Aorta (tissue), 5 donors: ENCODE results near the gene ABCA1. TPM values are rescaled to one million over a fixed set of nuclear protein-coding genes. Genes with fewer than 3 reads are reported as not detected.

Experiments used
- ATAC-seq: fragments of 200-7000 bp; cut with Tn5 transposase; one replicate; pipeline ENCODE4 v1.9.1; 2022; ENCODE audit warnings: moderate library complexity; ENCODE audit not compliant: low FRiP score
- DNase-seq, 2 donors: peaks; one replicate each; pipeline ENCODE4 v3.0.0-alpha.2; 2020
- H3K27ac ChIP-seq, 2 donors: one replicate each; pipeline ENCODE4 v1.5.1; 2013; ENCODE audit warnings: low read length in 2 of 2, mild to moderate bottlenecking in 2 of 2, moderate library complexity in 2 of 2, control low read depth in 1 of 2, inconsistent platforms in 1 of 2, low read depth in 1 of 2
- H3K27me3 ChIP-seq, 2 donors: one replicate each; pipeline ENCODE4 v1.6.1; 2013; ENCODE audit warnings: control low read depth in 1 of 2, low read length in 1 of 2, mild to moderate bottlenecking in 1 of 2, moderate library complexity in 1 of 2; ENCODE audit not compliant: insufficient read depth in 2 of 2, control insufficient read depth in 1 of 2
- H3K36me3 ChIP-seq, 2 donors: one replicate each; pipeline ENCODE4 v1.6.1; 2013; ENCODE audit warnings: control low read depth in 1 of 2, low read length in 1 of 2, mild to moderate bottlenecking in 1 of 2; ENCODE audit not compliant: insufficient read depth in 2 of 2, control insufficient read depth in 1 of 2
- H3K4me1 ChIP-seq, 2 donors: one replicate each; pipeline ENCODE4 v1.6.1; 2013; ENCODE audit warnings: low read length in 2 of 2, control low read depth in 1 of 2, mild to moderate bottlenecking in 1 of 2, moderate library complexity in 1 of 2; ENCODE audit not compliant: insufficient read depth in 2 of 2, control insufficient read depth in 1 of 2
- H3K4me3 ChIP-seq, 2 donors: one replicate each; pipeline ENCODE4 v1.5.1; 2013; ENCODE audit warnings: low read length in 2 of 2, control low read depth in 1 of 2, mild to moderate bottlenecking in 1 of 2
- H3K9me3 ChIP-seq: one replicate; pipeline ENCODE4 v1.6.1; 2013; ENCODE audit warnings: mild to moderate bottlenecking, low read length; ENCODE audit not compliant: control insufficient read depth
- WGBS, 2 donors: extraction: QIAGEN DNeasy Blood & Tissue Kit; methylation state at CpG; one replicate each; pipeline ENCODE4 v1.1.7; 2013; 5-methylcytosine and 5-hydroxymethylcytosine counted together
- intact Hi-C, 2 donors: fragments of 100-400 bp; cut with DNase I; formaldehyde crosslinking; loops; one replicate each; pipeline versions ENCODE4 v1.14.2 to v1.15.0; 2022
- polyA plus RNA-seq, 2 donors: library from polyadenylated mRNA; stranded (reverse); fragments of 200-250 nt; gene quantifications; one replicate each; pipeline ENCODE4 v1.2.3, GENCODE V29; 2013
- total RNA-seq, 2 donors: library from RNA; stranded (reverse); fragmentation: NEBNext Ultra II Directional; extraction: Animal tissue kit (Norgen Biotek cat#: 25700); gene quantifications; one replicate each; pipeline ENCODE4 v1.2.1, GENCODE V29; 2021
- donor health status: healthy with polysubstance abuse.
- donor health status: Bipolar disorder and iron deficiency.
- donor health status: DM: no; HTN: no; CAD: no.
- donor health status: DM: no; HTN: no; CAD: no.
- donor health status: DM: yes; HTN: yes; CAD: no.

Gene ABCA1
- total and polyA plus RNA-seq, 4 donors: 5.4 to 44.7 (median 19.7) TPM

GRCh38 chr9:104842698-104843097 lies 85.3 kb downstream of the ABCA1 start:
- WGBS, 2 donors: 80 to 91% methylated on average over 2 of the region's 2 CpGs
- H3K4me3 ChIP-seq: no peak overlapping the region
- intact Hi-C loops: no loop called here
- no peak overlapping the region for H3K27ac ChIP-seq
- H3K36me3 ChIP-seq: peaks cover 0 to 5% of the 10 kb centered on the region in 2 donors
- no peaks in the 10 kb centered on the region for H3K4me1 ChIP-seq
- DNase-seq (no peak), ATAC-seq (no peak)
- no peaks in the 10 kb centered on the region for H3K9me3 ChIP-seq
- H3K27me3 ChIP-seq: no peaks in the 10 kb centered on the region

GRCh38 chr9:104841601-104842141 lies 86.3 kb downstream of the ABCA1 start:
- intact Hi-C loops: no loop called here
- 91 to 92% methylated on average over 7 of the region's 7 CpGs for WGBS, 2 donors
- Histone ChIP-seq H3K4me1 (no peaks in the 10 kb centered on the region), H3K27ac (no peak overlapping the region), H3K9me3 (no peaks in the 10 kb centered on the region), H3K27me3 (no peaks in the 10 kb centered on the region), H3K4me3 (no peak overlapping the region), H3K36me3 (peaks cover 2 to 5% of the 10 kb centered on the region in 2 donors)
- peak; percentile 67 for ATAC-seq
- no peak for DNase-seq

DNA sequence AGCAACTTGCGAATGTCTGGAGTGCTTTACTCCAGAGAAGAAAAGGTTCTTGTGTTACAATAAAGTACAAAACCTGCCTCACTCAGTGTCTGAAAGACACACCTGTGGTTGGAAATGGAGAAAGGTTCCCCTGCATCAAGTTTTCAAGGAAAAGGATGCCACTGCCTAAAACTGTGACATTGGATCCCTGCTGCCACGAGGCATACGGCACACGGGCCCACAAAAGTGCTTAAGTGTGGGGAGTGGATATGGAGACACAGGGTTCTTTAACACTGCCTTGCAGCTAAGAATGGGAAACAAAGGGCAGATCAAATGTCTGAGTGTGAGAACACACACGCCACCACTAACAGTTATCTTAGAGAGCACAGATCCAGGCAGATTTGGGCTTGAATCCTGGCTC lies 89.0 kb downstream of the ABCA1 start:
- intact Hi-C loops: no loop called here
- WGBS, 2 donors: 90 to 91% methylated on average over 5 of the region's 5 CpGs

DNA sequence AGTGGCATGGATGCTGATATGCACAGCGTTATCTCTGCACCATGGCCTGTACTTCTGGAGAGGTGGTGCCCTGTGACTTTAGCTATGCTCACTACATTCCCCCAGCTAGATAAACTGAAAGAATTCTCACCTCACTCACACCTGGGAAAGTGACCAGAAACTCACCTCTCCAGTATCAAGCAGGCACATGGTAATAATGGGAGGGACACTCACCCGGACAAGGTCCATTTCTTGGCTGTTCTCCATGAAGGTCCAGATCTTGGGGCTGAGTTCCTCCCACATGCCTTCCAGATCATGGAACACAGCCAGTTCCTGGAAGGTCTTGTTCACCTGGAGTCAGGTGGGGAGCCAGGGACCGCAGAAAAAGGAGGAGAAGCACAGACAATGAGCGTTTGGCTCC lies 91.2 kb downstream of the ABCA1 start:
- H3K9me3 ChIP-seq: no peaks in the 10 kb centered on the region
- no peaks in the 10 kb centered on the region for H3K4me1 ChIP-seq
- 86 to 93% methylated on average over 4 of the region's 4 CpGs for WGBS, 2 donors
- intact Hi-C loops: no loop called here
- ATAC-seq: no peak
- no peaks in the 10 kb centered on the region for H3K27me3 ChIP-seq
- H3K36me3 ChIP-seq: peaks cover 2 to 5% of the 10 kb centered on the region in 2 donors
- H3K4me3 ChIP-seq: no peak overlapping the region
- no peak for DNase-seq
- no peak overlapping the region for H3K27ac ChIP-seq

More for the DNA sequence above, 89.0 kb downstream of the ABCA1 start:
- Histone ChIP-seq H3K9me3 (no peaks in the 10 kb centered on the region), H3K27ac (no peak overlapping the region), H3K36me3 (peaks cover 2 to 8% of the 10 kb centered on the region in 2 donors), H3K4me1 (no peaks in the 10 kb centered on the region), H3K27me3 (no peaks in the 10 kb centered on the region), H3K4me3 (no peak overlapping the region)
- ATAC-seq (no peak), DNase-seq (no peak)

- 86 to 89% methylated on average over 1 of the region's 1 CpG for WGBS, 2 donors
- Histone ChIP-seq H3K36me3 (peaks cover 5 to 6% of the 10 kb centered on the region in 2 donors), H3K4me1 (no peaks in the 10 kb centered on the region), H3K9me3 (no peaks in the 10 kb centered on the region), H3K4me3 (no peak overlapping the region), H3K27ac (no peak overlapping the region), H3K27me3 (no peaks in the 10 kb centered on the region)
- DNase-seq (no peak), ATAC-seq (no peak)
- intact Hi-C loops: no loop called here
These were observed 91.7 kb downstream of the ABCA1 start for GRCh38 chr9:104836235-104836634.

DNA sequence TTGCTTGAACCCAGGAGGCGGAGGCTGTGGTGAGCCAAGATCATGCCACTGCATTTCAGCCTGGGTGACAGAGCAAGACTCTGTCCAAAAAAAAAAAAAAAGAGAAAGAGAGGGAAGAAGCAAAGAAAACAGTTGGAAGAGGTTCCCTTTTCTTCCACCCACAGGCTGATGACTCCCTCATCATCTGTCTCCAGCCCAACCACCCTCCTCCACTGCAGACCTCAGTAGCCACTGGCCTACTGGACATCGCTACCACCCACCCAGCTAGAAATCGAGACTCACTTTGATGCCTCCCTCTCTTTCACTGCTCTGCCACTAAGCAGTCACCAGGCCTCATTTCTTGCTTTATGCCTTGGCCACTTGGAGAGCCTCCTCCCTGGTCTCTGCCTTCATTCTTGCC lies 92.8 kb downstream of the ABCA1 start:
- peak in 1 of 2 donors; percentile 75 for DNase-seq
- Histone ChIP-seq H3K27me3 (no peaks in the 10 kb centered on the region), H3K36me3 (peaks cover 5 to 6% of the 10 kb centered on the region in 2 donors), H3K4me3 (no peak overlapping the region), H3K4me1 (no peaks in the 10 kb centered on the region), H3K9me3 (no peaks in the 10 kb centered on the region), H3K27ac (no peak overlapping the region)
- 88 to 93% methylated on average over 3 of the region's 3 CpGs for WGBS, 2 donors
- peak; percentile 51 for ATAC-seq
- intact Hi-C loops: no loop called here

- H3K36me3 ChIP-seq: peaks cover 6 to 8% of the 10 kb centered on the region in 2 donors
- H3K4me3 ChIP-seq: no peak overlapping the region
- intact Hi-C loops: no loop called here
- H3K27ac ChIP-seq: no peak overlapping the region
- no peaks in the 10 kb centered on the region for H3K9me3 ChIP-seq
- no peaks in the 10 kb centered on the region for H3K27me3 ChIP-seq
- H3K4me1 ChIP-seq: no peaks in the 10 kb centered on the region
- DNase-seq: peak in 1 of 2 donors; percentile 63
- WGBS, 2 donors: 79 to 81% methylated on average over 6 of the region's 6 CpGs
- ATAC-seq: no peak
These were observed 94.3 kb downstream of the ABCA1 start for GRCh38 chr9:104833696-104834095.

- intact Hi-C loops: no loop called here
- ATAC-seq (no peak), DNase-seq (no peak)
- Histone ChIP-seq H3K27me3 (no peaks in the 10 kb centered on the region), H3K4me3 (no peak overlapping the region), H3K9me3 (no peaks in the 10 kb centered on the region), H3K27ac (no peak overlapping the region), H3K36me3 (peaks cover 4 to 18% of the 10 kb centered on the region in 2 donors), H3K4me1 (no peaks in the 10 kb centered on the region)
- 81 to 82% methylated on average over 3 of the region's 3 CpGs for WGBS, 2 donors
These were observed 96.3 kb downstream of the ABCA1 start for GRCh38 chr9:104831681-104832080.

DNA sequence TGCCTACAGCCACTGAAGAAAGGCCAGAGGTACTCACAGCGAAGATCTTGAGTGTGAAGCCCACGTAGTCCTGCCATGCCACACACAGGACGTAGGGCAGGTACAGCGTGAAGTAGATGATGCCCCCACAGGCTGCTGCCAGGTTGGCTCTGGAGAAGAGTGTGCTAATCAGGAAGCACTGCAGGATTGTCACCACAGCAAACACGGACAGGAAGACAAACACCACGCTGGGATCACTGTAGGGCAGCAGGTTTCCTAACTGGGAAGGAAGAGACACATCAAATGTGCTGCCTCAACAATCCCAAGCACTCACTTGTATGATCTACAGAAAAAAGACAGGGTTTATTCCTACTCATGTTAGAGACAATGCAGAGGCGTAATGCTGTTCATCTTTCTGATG lies 101.0 kb downstream of the ABCA1 start:
- ATAC-seq (no peak), DNase-seq (no peak)
- intact Hi-C loops: no loop called here
- no peak overlapping the region for H3K4me3 ChIP-seq
- H3K9me3 ChIP-seq: no peaks in the 10 kb centered on the region
- peaks cover 10 to 26% of the 10 kb centered on the region in 2 donors for H3K36me3 ChIP-seq
- no peaks in the 10 kb centered on the region for H3K27me3 ChIP-seq
- 89 to 92% methylated on average over 7 of the region's 7 CpGs for WGBS, 2 donors
- H3K27ac ChIP-seq: no peak overlapping the region
- H3K4me1 ChIP-seq: no peaks in the 10 kb centered on the region
